ENCODE measurements around the gene MARCHF2.

MARCHF2 gene

GRCh38 chr19:8444677-8445487 lies 31.8 kb downstream of the MARCHF2 start, which contains the start of gene HNRNPM:
Gene HNRNPM (plus strand): TSS chr19:8444975. CDS start chr19:8444999, 24 bp downstream.
- H3K27ac ChIP-seq (ENCODE audit: low read length) = peak within 1 kb of the TSS; percentile 50; the same call in 1 of the 2 replicates
- H3K9ac ChIP-seq (ENCODE audit: low read length) = peak within 1 kb of the TSS; percentile 97
- peak within 1 kb of the TSS; percentile 95 for H2AFZ ChIP-seq (ENCODE audit: low read length)
- peaks cover 15% of the 10 kb centered on the region for H3K4me1 ChIP-seq (ENCODE audit: low read length)
- peaks cover 51% of the 10 kb centered on the region for H3K79me2 ChIP-seq (ENCODE audit: low read length)
- H4K20me1 ChIP-seq (ENCODE audit: insufficient read depth, low read length) = peaks cover 40% of the 10 kb centered on the region
- peak within 1 kb of the TSS; percentile 97 for H3K4me3 ChIP-seq (ENCODE audit: low read length)
- H3F3A ChIP-seq (ENCODE audit: insufficient read depth, low read length) = peaks cover 9% of the 10 kb centered on the region
- DNase-seq = peak; percentile 100
- H3K4me2 ChIP-seq (ENCODE audit: low read depth, low read length) = peak within 1 kb of the TSS; percentile 73
- no peaks in the 10 kb centered on the region for H3K9me2 ChIP-seq (replicated peaks; ENCODE audit: insufficient read depth, low read length)
- H3K27me3 ChIP-seq (replicated peaks; ENCODE audit: insufficient read depth, low read length) = no peaks in the 10 kb centered on the region
- H3K9me3 ChIP-seq (replicated peaks; ENCODE audit: insufficient read depth, low read length) = no peaks in the 10 kb centered on the region
- no peak for TF ChIP-seq EZH2 (optimal IDR thresholded peaks at IDR 0.05; ENCODE audit: low read depth, low read length)
- no peak for TF ChIP-seq EZH2phosphoT487 (IDR thresholded peaks at IDR 0.05; ENCODE audit: low read length)
- TF ChIP-seq CTCF (IDR thresholded peaks at IDR 0.05; ENCODE audit: low read length) = no peak
- peaks cover 17% of the 10 kb centered on the region for H3K36me3 ChIP-seq (replicated peaks; ENCODE audit: insufficient read depth, low read length)

- no peak for TF ChIP-seq CTCF (IDR thresholded peaks at IDR 0.05; ENCODE audit: low read length)
- no peak for TF ChIP-seq EZH2phosphoT487 (IDR thresholded peaks at IDR 0.05; ENCODE audit: low read length)
- TF ChIP-seq EZH2 (optimal IDR thresholded peaks at IDR 0.05; ENCODE audit: low read depth, low read length) = no peak
- Histone ChIP-seq H3K79me2 (ENCODE audit: low read length) (peaks cover 58% of the 10 kb centered on the region), H4K20me1 (ENCODE audit: insufficient read depth, low read length) (peaks cover 45% of the 10 kb centered on the region), H3K9me3 (replicated peaks; ENCODE audit: insufficient read depth, low read length) (no peaks in the 10 kb centered on the region), H2AFZ (ENCODE audit: low read length) (peak overlapping the region; percentile 74), H3K9ac (ENCODE audit: low read length) (peak overlapping the region; percentile 97), H3K27ac (ENCODE audit: low read length) (peak overlapping the region; percentile 50; the same call in 1 of the 2 replicates), H3F3A (ENCODE audit: insufficient read depth, low read length) (peaks cover 9% of the 10 kb centered on the region), H3K9me2 (replicated peaks; ENCODE audit: insufficient read depth, low read length) (no peaks in the 10 kb centered on the region), H3K27me3 (replicated peaks; ENCODE audit: insufficient read depth, low read length) (no peaks in the 10 kb centered on the region), H3K36me3 (replicated peaks; ENCODE audit: insufficient read depth, low read length) (peaks cover 17% of the 10 kb centered on the region), H3K4me3 (ENCODE audit: low read length) (peak overlapping the region; percentile 97), H3K4me1 (ENCODE audit: low read length) (peaks cover 15% of the 10 kb centered on the region), H3K4me2 (ENCODE audit: low read depth, low read length) (peak overlapping the region; percentile 70)
- DNase-seq = peak; percentile 37
Observed at GRCh38 chr19:8445488-8446001, 32.4 kb downstream of the MARCHF2 start.

- peaks cover 64% of the 10 kb centered on the region for H3K79me2 ChIP-seq (ENCODE audit: low read length)
- no peak overlapping the region for H2AFZ ChIP-seq (ENCODE audit: low read length)
- peaks cover 9% of the 10 kb centered on the region for H3F3A ChIP-seq (ENCODE audit: insufficient read depth, low read length)
- TF ChIP-seq EZH2 (optimal IDR thresholded peaks at IDR 0.05; ENCODE audit: low read depth, low read length) = no peak
- no peak for TF ChIP-seq EZH2phosphoT487 (IDR thresholded peaks at IDR 0.05; ENCODE audit: low read length)
- TF ChIP-seq CTCF (IDR thresholded peaks at IDR 0.05; ENCODE audit: low read length) = no peak
- peak overlapping the region; percentile 97; the same call in 1 of the 2 replicates for H3K9ac ChIP-seq (ENCODE audit: low read length)
- peaks cover 15% of the 10 kb centered on the region for H3K4me1 ChIP-seq (ENCODE audit: low read length)
- H3K36me3 ChIP-seq (replicated peaks; ENCODE audit: insufficient read depth, low read length) = peaks cover 17% of the 10 kb centered on the region
- no peaks in the 10 kb centered on the region for H3K27me3 ChIP-seq (replicated peaks; ENCODE audit: insufficient read depth, low read length)
- H3K4me3 ChIP-seq (ENCODE audit: low read length) = peak overlapping the region; percentile 97
- H3K27ac ChIP-seq (ENCODE audit: low read length) = peak overlapping the region; percentile 50; the same call in 1 of the 2 replicates
- DNase-seq = no peak
- peak overlapping the region; percentile 70 for H3K4me2 ChIP-seq (ENCODE audit: low read depth, low read length)
- no peaks in the 10 kb centered on the region for H3K9me3 ChIP-seq (replicated peaks; ENCODE audit: insufficient read depth, low read length)
- no peaks in the 10 kb centered on the region for H3K9me2 ChIP-seq (replicated peaks; ENCODE audit: insufficient read depth, low read length)
- H4K20me1 ChIP-seq (ENCODE audit: insufficient read depth, low read length) = peaks cover 48% of the 10 kb centered on the region
Observed at GRCh38 chr19:8446061-8446709, 33.1 kb downstream of the MARCHF2 start.
